Eye (tissue), 1 donor: ENCODE measurements around the gene CACNA1G.

Experiments
- DNase-seq: peaks from one replicate; pipeline ENCODE4 v3.0.0-alpha.2; 2015

The CACNA1G gene

GRCh38 chr17:50560185-50560824 is at the start of gene CACNA1G:
TSS of gene CACNA1G (plus strand) at chr17:50560715. CDS start at chr17:50561460, 745 bp downstream.
- DNase-seq = peak; percentile 96

GRCh38 chr17:50511058-50511457 is 49.5 kb upstream of the CACNA1G start:
- DNase-seq = no peak

GRCh38 chr17:50513495-50513894 is 47.0 kb upstream of the CACNA1G start:
- DNase-seq = peak; percentile 56

GRCh38 chr17:50514388-50514787 is 46.1 kb upstream of the CACNA1G start:
- no peak for DNase-seq

- no peak for DNase-seq
Measured at GRCh38 chr17:50514936-50515702, 45.4 kb upstream of the CACNA1G start.

GRCh38 chr17:50517011-50517410 is 43.5 kb upstream of the CACNA1G start:
- no peak for DNase-seq

- DNase-seq = peak; percentile 61
Measured at GRCh38 chr17:50517504-50518383, 42.8 kb upstream of the CACNA1G start.

GRCh38 chr17:50518384-50519023 is 42.0 kb upstream of the CACNA1G start:
- DNase-seq = peak; percentile 57

- DNase-seq = no peak
Measured at GRCh38 chr17:50519141-50519834, 41.2 kb upstream of the CACNA1G start.

GRCh38 chr17:50520483-50520882 is 40.0 kb upstream of the CACNA1G start:
- no peak for DNase-seq

GRCh38 chr17:50521514-50521913 is 39.0 kb upstream of the CACNA1G start:
- DNase-seq = no peak

- DNase-seq = no peak
Measured at GRCh38 chr17:50522766-50523165, 37.7 kb upstream of the CACNA1G start.

- no peak for DNase-seq
Measured at GRCh38 chr17:50523208-50523607, 37.3 kb upstream of the CACNA1G start.

- no peak for DNase-seq
Measured at GRCh38 chr17:50524838-50525237, 35.7 kb upstream of the CACNA1G start.

GRCh38 chr17:50527155-50527762 is 33.3 kb upstream of the CACNA1G start:
- DNase-seq = no peak

GRCh38 chr17:50527949-50528474 is 32.5 kb upstream of the CACNA1G start:
- no peak for DNase-seq

- DNase-seq = no peak
Measured at GRCh38 chr17:50529849-50530248, 30.7 kb upstream of the CACNA1G start.

GRCh38 chr17:50531428-50532025 is 29.0 kb upstream of the CACNA1G start:
- DNase-seq = no peak

GRCh38 chr17:50532452-50533024 is 28.0 kb upstream of the CACNA1G start, which contains the start of gene EPN3:
TSS of gene EPN3 (plus strand) at chr17:50532735. CDS start at chr17:50536557, 3,822 bp downstream.
- peak; percentile 58 for DNase-seq

GRCh38 chr17:50533185-50533584 is 27.3 kb upstream of the CACNA1G start:
- DNase-seq = no peak
